IPS-NIHi7 (cell line): ENCODE results near the gene RFESD.
A peak's percentile ranks its signal among the peaks of the same experiment; 100 is the strongest.
"Not testable (repeated sequence)": the region's sequence is repeated elsewhere in the genome, so short reads cannot be mapped to it uniquely, and the experiment has no call there.

Experiments used
- DNase-seq: peaks from one replicate; pipeline ENCODE4 v3.0.0; 2012; ENCODE audit warnings: mixed read lengths; ENCODE audit errors: extremely low spot score

Gene RFESD

DNA sequence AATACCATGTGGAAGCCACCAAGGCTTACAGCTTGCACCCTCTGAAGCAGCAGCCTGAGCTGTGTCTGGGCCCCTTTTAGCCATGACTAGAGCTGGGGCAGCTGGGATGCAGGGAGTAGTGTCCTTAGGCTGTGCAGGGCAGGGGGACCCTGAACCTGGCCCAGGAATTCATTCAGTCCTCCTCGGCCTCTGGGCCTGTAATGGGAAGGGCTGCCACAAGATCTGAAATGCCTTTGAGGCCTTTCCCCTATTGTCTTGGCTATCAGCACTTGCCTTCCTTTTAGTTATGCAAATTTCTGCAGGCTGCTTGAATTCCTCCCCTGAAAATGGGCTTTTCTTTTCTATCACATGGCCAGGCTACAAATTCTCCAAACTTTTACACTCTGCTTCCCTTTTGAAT, 17.6 kb upstream of the RFESD start:
- no peak for DNase-seq

- DNase-seq = no peak
Observed at GRCh38 chr5:95630394-95630917, 16.1 kb upstream of the RFESD start.

DNA sequence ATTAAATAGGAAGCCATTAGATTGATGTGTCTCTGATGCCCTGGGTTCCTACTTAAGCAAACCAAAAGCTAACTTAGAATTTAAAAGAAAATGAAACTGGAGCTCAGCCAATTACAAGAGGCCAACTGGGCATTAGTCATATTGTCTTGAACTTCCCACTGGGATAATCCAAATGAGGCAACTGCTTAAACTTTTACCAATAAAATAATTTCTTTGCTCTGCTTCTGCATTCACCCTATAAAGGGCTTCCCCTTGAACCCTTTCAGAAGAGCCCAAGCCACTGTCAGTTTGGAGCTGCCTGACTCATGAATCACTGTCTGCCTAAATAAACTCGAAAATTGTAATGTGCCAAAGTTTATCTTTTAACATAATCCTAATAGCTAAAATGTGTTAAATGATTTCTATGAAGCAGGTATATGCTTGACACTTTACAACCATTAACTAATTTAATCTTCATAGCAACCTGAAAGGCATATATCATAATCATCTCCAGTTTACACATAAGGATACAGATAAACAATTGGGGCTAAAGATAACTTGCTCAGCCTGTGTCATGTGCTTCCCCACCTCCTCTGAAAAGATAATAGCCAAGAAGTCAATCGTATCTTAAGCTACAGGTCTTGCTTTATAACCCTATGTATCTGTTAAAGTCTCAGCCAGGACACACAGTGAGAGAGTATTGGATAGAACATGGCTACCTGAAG, 15.2 kb upstream of the RFESD start:
- DNase-seq = no peak

DNA sequence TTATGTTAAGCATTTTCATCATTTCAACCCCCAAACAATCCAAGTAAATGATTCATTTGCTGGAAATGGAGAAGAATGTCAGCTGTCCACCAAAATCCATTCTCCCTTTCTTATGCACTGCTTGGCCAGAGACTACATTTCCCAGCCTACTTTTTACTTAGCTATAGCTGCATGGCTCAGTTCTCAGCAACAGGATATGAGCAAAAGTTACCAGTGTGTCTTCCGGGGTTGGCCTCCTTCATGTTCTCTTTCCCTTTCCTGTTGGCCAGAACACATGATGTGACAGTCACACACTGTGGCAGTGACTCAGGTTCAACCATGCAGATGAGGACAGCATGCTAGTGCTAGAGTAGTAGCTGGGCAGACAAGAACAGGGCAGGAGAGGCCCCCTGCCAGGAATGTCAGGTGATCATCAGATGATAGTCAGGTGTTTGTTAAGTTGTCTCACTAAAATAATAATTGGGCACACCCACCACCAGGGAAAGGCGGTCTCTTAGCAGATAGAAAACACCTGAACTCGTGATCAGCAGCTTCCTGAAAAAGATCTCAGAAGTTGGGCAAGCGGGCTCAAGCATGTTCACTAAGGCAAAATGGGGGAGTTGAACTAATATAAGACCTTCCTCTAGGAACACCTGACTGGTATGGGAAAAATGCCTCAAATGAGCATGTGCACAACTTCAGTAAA, 14.4 kb upstream of the RFESD start:
- no peak for DNase-seq

DNA sequence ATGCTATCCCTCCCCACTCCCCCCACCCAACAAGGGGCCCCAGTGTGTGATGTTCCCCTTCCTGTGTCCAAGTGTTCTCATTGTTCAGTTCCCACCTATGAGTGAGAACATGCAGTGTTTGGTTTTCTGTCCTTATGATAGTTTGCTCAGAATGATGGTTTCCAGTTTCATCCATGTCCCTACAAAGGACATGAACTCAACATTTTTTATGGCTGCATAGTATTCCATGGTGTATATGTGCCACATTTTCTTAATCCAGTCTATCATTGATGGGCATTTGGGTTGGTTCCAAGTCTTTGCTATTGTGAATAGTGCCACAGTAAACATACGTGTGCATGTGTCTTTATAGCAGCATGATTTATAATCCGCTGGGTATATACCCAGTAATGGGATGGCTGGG, 13.6 kb upstream of the RFESD start:
- DNase-seq = not testable (repeated sequence)

GRCh38 chr5:95633671-95634070, 12.9 kb upstream of the RFESD start:
- DNase-seq = no peak

GRCh38 chr5:95634081-95634480, 12.5 kb upstream of the RFESD start:
- no peak for DNase-seq

DNA sequence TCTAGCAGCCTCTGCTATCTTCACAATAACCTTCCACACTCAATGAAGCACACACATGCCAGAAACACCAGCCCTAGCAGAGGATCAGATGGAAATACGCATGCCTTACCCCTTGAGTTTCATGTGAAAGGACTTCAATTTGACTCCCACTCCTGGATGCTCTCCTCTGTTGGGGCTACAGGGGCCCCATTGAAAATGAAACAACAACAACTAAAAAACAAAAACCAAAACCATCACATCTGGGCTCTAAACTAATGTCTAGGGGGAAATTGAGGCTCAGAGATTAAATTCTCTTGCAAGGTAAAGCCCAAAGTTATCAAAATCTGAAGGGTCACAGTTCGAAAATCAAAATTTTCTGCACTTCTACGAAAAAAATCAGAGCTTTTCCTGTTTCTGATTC, 7.9 kb upstream of the RFESD start:
- DNase-seq = no peak

- no peak for DNase-seq
Observed at GRCh38 chr5:95641741-95642220, 4.8 kb upstream of the RFESD start.

GRCh38 chr5:95643152-95643551, 3.4 kb upstream of the RFESD start:
- no peak for DNase-seq

GRCh38 chr5:95644351-95645042, 2.1 kb upstream of the RFESD start:
- DNase-seq = peak; percentile 68

DNA sequence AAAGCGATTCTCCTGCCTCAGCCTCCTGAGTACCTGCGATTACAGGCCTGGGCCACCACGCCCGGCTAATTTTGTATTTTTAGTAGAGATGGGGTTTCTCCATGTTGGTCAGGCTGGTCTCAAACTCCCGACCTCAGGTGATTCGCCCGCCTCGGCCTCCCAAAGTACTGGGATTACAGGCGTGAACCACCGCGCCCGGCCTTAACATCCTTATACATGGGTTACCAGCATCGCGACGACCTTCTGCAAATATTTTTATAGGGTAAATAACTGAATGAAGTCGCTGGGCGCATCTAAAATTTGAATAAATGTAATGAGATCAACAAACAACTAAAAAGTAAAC, 380 bp upstream of the RFESD start:
- not testable (repeated sequence) for DNase-seq

DNA sequence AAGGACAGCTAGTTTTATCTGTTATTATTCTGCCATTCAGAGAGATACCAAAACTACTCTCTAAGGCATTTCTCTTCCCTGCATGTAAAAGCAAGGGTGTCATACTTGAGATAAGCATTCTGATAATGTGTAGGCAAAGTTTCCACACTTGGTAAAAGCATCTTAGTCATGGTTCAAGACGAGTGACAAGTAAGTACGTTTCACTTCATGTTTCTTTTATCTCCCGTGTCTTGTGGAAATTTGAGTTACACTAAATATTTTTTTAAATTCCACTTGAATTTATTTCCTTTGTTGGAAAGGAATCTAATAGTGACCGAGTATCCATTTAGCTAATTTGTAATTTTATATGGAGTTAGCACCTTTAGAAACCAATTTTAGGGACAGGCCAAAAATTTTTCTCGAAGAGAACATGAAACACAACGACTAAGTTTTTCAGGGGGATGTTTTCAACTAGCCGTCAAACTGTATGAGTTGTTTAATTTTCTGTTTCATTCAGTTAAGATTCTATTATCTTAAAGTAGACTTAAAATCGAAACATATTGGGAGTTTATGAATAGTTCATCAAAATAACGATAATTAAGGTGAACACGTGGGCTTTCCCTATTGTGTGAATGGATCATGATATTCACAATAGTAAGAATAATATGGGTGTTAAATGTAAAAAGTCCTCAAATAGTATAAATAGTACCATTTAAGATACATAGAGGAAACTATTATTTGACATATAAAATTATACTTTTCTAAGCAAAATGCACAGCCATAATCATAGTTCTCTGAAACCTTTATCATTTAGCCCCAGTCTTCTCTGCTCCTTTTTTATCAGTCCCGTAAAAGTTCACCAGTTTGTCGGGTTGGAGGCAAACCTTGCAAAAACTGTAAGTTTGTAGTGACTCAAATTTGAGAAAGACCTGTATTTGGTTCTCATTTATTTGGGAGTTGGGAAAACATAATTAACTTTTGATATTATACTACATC, 1.6 kb downstream of the RFESD start:
- DNase-seq = no peak

GRCh38 chr5:95649274-95649673, 2.7 kb downstream of the RFESD start:
- no peak for DNase-seq

GRCh38 chr5:95649842-95650620, 3.5 kb downstream of the RFESD start:
- DNase-seq = no peak

DNA sequence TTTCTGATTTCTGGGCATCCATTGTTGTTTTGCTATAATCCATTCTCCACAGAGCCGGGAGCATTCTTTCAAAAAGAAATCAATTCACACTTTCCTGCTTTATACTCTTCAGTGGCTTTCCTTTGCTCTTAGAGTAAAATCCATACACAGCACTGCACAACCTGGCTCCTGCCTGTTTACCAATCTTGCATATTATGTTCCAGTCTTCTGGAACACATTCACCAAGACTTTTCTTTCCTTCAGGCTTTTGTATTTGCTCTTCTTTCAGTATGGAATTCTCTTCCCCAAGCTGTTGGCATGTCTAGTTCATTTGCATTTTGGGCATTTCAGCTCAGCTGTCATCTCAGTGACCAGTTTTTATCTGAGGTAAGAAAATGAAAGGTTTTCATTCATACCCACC, 6.3 kb downstream of the RFESD start:
- no peak for DNase-seq

GRCh38 chr5:95654196-95654595, 7.6 kb downstream of the RFESD start:
- no peak for DNase-seq

- DNase-seq = no peak
Observed at GRCh38 chr5:95655575-95655974, 9.0 kb downstream of the RFESD start.

GRCh38 chr5:95660060-95660459, 13.5 kb downstream of the RFESD start:
- no peak for DNase-seq

DNA sequence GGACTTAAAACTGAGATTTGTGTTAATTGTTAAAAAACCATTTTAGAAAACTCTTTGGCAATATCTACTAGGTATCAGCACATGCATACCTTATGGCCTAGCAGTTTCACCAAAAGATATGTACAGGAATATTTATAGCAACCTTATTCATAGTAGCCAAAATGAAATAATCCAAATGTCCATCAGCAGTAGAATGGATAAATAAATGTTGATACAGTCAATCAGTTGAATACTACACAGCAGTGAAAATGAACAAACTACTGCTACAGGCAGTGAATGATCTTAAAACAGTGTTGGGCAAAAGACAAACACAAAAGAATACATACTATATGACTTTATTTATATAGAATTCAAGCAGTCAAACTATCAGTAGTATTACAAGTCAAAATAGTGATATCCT, 16.4 kb downstream of the RFESD start:
- no peak for DNase-seq
